ENCODE data around the gene LLGL2.

The LLGL2 gene

GRCh38 chr17:75539967-75540729 lies 14.7 kb downstream of the LLGL2 start:
- Histone ChIP-seq H3K79me2 (ENCODE audit: low read length) (no peaks in the 10 kb centered on the region), H3K4me3 (ENCODE audit: low read length) (no peak overlapping the region), H3K4me2 (ENCODE audit: low read length) (no peak overlapping the region), H3K9me3 (ENCODE audit: insufficient read depth, low read length) (no peaks in the 10 kb centered on the region), H3K4me1 (ENCODE audit: low read length) (peaks cover 9% of the 10 kb centered on the region; the same call in 1 of the 2 replicates), H3K9ac (ENCODE audit: low read length) (no peak overlapping the region), H3K36me3 (replicated peaks; ENCODE audit: low read depth, low read length) (no peaks in the 10 kb centered on the region), H4K20me1 (ENCODE audit: insufficient read depth, low read length) (no peaks in the 10 kb centered on the region), H2AFZ (ENCODE audit: low read depth, low read length) (no peak overlapping the region), H3K27ac (ENCODE audit: low read length) (no peak overlapping the region), H3K27me3 (ENCODE audit: low read depth, low read length) (no peaks in the 10 kb centered on the region)
- TF ChIP-seq EZH2phosphoT487 (IDR thresholded peaks at IDR 0.05; ENCODE audit: low read depth): no peak
- TF ChIP-seq, protein P1, sequence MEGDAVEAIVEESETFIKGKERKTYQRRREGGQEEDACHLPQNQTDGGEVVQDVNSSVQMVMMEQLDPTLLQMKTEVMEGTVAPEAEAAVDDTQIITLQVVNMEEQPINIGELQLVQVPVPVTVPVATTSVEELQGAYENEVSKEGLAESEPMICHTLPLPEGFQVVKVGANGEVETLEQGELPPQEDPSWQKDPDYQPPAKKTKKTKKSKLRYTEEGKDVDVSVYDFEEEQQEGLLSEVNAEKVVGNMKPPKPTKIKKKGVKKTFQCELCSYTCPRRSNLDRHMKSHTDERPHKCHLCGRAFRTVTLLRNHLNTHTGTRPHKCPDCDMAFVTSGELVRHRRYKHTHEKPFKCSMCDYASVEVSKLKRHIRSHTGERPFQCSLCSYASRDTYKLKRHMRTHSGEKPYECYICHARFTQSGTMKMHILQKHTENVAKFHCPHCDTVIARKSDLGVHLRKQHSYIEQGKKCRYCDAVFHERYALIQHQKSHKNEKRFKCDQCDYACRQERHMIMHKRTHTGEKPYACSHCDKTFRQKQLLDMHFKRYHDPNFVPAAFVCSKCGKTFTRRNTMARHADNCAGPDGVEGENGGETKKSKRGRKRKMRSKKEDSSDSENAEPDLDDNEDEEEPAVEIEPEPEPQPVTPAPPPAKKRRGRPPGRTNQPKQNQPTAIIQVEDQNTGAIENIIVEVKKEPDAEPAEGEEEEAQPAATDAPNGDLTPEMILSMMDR (IDR thresholded peaks at IDR 0.05; ENCODE audit: low read depth, low read length): no peak

DNA sequence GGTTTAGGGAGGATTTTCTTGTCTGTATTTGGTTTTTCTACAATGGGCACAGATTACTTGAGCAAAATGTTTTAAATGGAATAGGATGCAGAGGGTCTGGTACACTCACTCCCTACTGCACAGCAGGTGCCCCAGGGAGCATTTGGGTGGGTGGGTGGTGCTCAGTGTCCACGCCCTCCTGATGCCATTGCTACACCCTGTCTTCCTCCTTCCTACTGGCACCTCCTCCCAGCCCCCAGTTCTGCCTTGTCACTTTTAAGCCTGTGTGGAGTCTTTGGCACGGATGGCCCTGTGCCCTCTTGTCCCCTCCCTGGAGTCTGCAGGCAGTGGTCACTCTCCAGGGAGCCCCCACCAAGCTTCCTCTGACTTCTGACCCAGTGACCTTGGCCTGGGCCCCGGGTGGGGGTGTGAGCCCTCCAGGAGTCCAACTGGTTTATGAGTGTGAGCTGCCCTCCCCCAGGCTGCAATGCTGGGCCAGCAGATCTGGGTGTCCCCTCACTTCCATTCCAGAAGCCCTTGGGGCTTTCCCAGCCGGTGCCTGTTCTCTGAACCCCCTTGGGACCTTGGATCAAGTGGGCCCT lies 15.5 kb downstream of the LLGL2 start:
- Histone ChIP-seq H3K79me2 (ENCODE audit: low read length) (no peaks in the 10 kb centered on the region), H4K20me1 (ENCODE audit: insufficient read depth, low read length) (no peaks in the 10 kb centered on the region), H3K36me3 (replicated peaks; ENCODE audit: low read depth, low read length) (no peaks in the 10 kb centered on the region), H3K9ac (ENCODE audit: low read length) (no peak overlapping the region), H3K4me3 (ENCODE audit: low read length) (no peak overlapping the region), H3K27me3 (ENCODE audit: low read depth, low read length) (no peaks in the 10 kb centered on the region), H3K4me1 (ENCODE audit: low read length) (peaks cover 6% of the 10 kb centered on the region; the same call in 1 of the 2 replicates), H3K27ac (ENCODE audit: low read length) (no peak overlapping the region), H2AFZ (ENCODE audit: low read depth, low read length) (no peak overlapping the region), H3K4me2 (ENCODE audit: low read length) (no peak overlapping the region), H3K9me3 (ENCODE audit: insufficient read depth, low read length) (no peaks in the 10 kb centered on the region)
- no peak for TF ChIP-seq EZH2phosphoT487 (IDR thresholded peaks at IDR 0.05; ENCODE audit: low read depth)
- TF ChIP-seq, protein P1 (IDR thresholded peaks at IDR 0.05; ENCODE audit: low read depth, low read length): no peak

DNA sequence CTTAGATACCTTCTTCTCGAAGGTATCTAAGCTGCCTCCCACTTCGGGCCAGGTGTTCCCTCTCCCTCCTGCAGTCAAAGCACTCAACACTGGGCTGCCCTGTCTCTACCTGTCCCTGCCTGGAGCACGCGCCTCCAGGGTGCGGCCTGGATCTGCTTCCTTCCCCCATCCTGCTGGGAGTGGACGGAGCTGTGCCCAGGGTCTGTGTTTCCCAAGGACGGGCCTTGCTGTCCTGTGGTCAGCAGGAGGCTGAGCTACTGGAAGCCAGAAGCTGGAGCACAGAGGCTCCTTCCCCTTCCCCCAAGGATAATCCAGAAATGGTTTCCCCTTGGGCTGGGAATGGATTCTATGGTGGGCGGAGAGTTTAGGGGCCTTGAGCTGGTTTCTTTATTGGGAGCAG lies 16.7 kb downstream of the LLGL2 start:
- Histone ChIP-seq H3K27ac (ENCODE audit: low read length) (no peak overlapping the region), H3K9me3 (ENCODE audit: insufficient read depth, low read length) (no peaks in the 10 kb centered on the region), H4K20me1 (ENCODE audit: insufficient read depth, low read length) (no peaks in the 10 kb centered on the region), H3K79me2 (ENCODE audit: low read length) (no peaks in the 10 kb centered on the region), H3K36me3 (replicated peaks; ENCODE audit: low read depth, low read length) (no peaks in the 10 kb centered on the region), H3K4me3 (ENCODE audit: low read length) (no peak overlapping the region), H3K4me1 (ENCODE audit: low read length) (peaks cover 6% of the 10 kb centered on the region; the same call in 1 of the 2 replicates), H3K27me3 (ENCODE audit: low read depth, low read length) (no peaks in the 10 kb centered on the region), H3K4me2 (ENCODE audit: low read length) (no peak overlapping the region), H3K9ac (ENCODE audit: low read length) (no peak overlapping the region), H2AFZ (ENCODE audit: low read depth, low read length) (no peak overlapping the region)
- no peak for TF ChIP-seq EZH2phosphoT487 (IDR thresholded peaks at IDR 0.05; ENCODE audit: low read depth)
- TF ChIP-seq, protein P1 (IDR thresholded peaks at IDR 0.05; ENCODE audit: low read depth, low read length): no peak

DNA sequence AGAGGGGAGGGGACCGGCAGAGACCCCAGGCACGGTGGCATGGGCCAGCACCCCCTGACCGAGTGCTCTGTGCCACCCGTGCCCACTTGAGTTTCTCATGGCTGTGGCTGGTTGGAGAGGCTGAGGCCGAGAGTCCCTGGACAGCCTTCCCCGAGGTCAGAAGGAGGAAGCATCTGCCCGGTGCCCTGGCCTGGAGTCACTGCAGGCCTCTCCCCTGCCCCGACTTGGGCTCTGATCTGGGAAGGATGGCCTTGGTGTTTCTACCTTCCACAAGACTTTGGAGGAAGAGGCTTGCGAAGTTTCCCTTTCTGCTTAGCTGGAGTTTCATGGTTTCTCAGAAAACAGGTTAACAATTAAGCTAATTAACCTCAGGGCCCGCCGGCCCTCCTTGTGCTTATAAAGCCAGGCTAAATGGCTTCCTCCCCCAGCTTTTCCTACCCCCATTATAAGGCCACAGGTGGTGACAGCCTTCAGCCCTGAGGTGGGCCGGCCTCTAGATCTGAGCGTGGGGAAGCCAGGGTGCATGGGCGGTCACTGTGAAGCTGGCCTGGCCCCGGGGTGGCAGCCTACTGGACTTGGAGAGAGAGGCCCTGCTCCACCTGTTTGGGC lies 17.3 kb downstream of the LLGL2 start:
- Histone ChIP-seq H3K27me3 (ENCODE audit: low read depth, low read length) (no peaks in the 10 kb centered on the region), H3K9me3 (ENCODE audit: insufficient read depth, low read length) (no peaks in the 10 kb centered on the region), H3K36me3 (replicated peaks; ENCODE audit: low read depth, low read length) (no peaks in the 10 kb centered on the region), H3K4me2 (ENCODE audit: low read length) (no peak overlapping the region), H4K20me1 (ENCODE audit: insufficient read depth, low read length) (no peaks in the 10 kb centered on the region), H3K4me1 (ENCODE audit: low read length) (peaks cover 6% of the 10 kb centered on the region; the same call in 1 of the 2 replicates), H3K9ac (ENCODE audit: low read length) (no peak overlapping the region), H2AFZ (ENCODE audit: low read depth, low read length) (no peak overlapping the region), H3K4me3 (ENCODE audit: low read length) (no peak overlapping the region), H3K27ac (ENCODE audit: low read length) (no peak overlapping the region), H3K79me2 (ENCODE audit: low read length) (no peaks in the 10 kb centered on the region)
- TF ChIP-seq, protein P1 (IDR thresholded peaks at IDR 0.05; ENCODE audit: low read depth, low read length): no peak
- TF ChIP-seq EZH2phosphoT487 (IDR thresholded peaks at IDR 0.05; ENCODE audit: low read depth): no peak

All from OCI-LY3 (cell line).